Measurements from ENCODE around the gene MEF2B. TPM values are rescaled to one million over a fixed set of nuclear protein-coding genes. Genes with fewer than 3 reads are reported as not detected.

MEF2B gene
- total and polyA plus RNA-seq, 2 experiments from 2014 or later = 7.4 to 8.3 TPM

DNA sequence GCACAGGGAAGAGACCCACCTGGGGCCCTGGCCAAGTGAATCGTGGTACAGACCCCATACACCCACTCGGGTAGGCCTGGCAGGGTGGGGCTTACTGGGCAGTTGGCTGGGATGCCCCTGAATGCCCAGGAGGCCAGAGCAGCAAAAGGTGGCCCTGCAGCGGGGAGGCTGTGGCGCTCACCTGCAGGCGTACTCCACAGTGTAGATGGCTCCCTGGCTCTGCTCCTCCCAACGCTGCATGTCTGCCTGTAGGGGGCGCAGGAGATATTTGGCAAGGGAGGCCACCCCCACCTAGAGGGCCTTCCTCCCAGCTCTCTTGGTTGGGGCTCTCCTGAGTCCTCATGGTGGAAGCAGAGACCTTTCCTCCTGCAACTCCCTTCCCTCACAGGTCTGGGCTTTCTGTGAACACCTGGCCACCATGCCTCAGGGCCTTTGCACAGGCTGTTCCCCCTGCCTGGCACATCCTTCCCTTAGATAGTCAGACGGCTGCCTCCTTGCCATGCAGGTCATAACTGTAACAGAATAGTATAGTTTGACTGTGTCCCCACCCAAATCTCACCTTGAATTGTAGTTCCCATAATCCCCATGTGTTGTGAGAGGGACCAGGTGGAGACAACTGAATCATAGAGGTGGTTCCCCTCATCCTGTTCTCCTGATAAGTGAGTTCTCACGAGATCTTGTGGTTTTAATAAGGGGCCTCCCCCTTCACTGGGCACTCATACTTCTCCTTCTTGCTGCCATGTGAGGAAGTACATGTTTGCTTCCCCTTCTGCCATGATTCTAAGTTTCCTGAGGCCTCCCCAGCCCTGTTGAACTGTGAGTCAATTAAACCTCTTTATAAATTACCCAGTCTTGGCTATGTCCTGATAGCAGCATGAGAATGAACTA, 16.0 kb upstream of the MEF2B start:
- no peak overlapping the region for H3K4me3 Mint-ChIP-seq
- Histone ChIP-seq H3K27ac (ENCODE audit: low read depth) (peak overlapping the region; percentile 78; the same call in 1 of the 2 replicates), H3F3A (replicated peaks; ENCODE audit: low read depth) (0 out of 2 replicates have a peak, but pooled peaks cover 8% of the 10 kb centered on the region), H4K20me1 (replicated peaks; ENCODE audit: insufficient read depth) (peaks cover 15% of the 10 kb centered on the region), H3K4me3 (no peak overlapping the region), H2AFZ (no peak overlapping the region), H3K36me3 (ENCODE audit: insufficient read depth) (no peaks in the 10 kb centered on the region), H3K4me2 (no peak overlapping the region), H3K79me2 (replicated peaks; ENCODE audit: insufficient read depth) (peaks cover 15% of the 10 kb centered on the region), H3K9me2 (ENCODE audit: insufficient read depth) (no peaks in the 10 kb centered on the region), H3K4me1 (ENCODE audit: insufficient read depth) (peaks cover 4% of the 10 kb centered on the region; the same call in 1 of the 2 replicates), H3K27me3 (ENCODE audit: insufficient read depth) (no peaks in the 10 kb centered on the region)
- ATAC-seq = peak; percentile 100
- H3K36me3 Mint-ChIP-seq (ENCODE audit: low read depth) = peaks cover 23% of the 10 kb centered on the region
- TF ChIP-seq, protein P1, sequence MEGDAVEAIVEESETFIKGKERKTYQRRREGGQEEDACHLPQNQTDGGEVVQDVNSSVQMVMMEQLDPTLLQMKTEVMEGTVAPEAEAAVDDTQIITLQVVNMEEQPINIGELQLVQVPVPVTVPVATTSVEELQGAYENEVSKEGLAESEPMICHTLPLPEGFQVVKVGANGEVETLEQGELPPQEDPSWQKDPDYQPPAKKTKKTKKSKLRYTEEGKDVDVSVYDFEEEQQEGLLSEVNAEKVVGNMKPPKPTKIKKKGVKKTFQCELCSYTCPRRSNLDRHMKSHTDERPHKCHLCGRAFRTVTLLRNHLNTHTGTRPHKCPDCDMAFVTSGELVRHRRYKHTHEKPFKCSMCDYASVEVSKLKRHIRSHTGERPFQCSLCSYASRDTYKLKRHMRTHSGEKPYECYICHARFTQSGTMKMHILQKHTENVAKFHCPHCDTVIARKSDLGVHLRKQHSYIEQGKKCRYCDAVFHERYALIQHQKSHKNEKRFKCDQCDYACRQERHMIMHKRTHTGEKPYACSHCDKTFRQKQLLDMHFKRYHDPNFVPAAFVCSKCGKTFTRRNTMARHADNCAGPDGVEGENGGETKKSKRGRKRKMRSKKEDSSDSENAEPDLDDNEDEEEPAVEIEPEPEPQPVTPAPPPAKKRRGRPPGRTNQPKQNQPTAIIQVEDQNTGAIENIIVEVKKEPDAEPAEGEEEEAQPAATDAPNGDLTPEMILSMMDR (conservative IDR thresholded peaks at IDR 0.05; ENCODE audit: low read depth in 2 of 2) = peak; percentile 93 to 97
- TF ChIP-seq STAT1 (IDR thresholded peaks at IDR 0.05; ENCODE audit: unreplicated experiment) (no peak), CREB1 (CRISPR knock-in tag; IDR thresholded peaks at IDR 0.05; ENCODE audit: low read depth) (0 out of 2 replicates have a peak, but pooled peaks have one; percentile 8)
- H3K27ac Mint-ChIP-seq = peak overlapping the region; percentile 75; the same call in 1 of the 2 replicates
- peaks cover 5% of the 10 kb centered on the region; the same call in 2 of the 3 replicates for H3K4me1 Mint-ChIP-seq
- no peaks in the 10 kb centered on the region for H3K9me3 Mint-ChIP-seq
- peaks cover 14% of the 10 kb centered on the region for H3K27me3 Mint-ChIP-seq (ENCODE audit: insufficient read depth, low read depth, poor library complexity)
- DNase-seq (ENCODE audit: low spot score) = peak; percentile 97

DNA sequence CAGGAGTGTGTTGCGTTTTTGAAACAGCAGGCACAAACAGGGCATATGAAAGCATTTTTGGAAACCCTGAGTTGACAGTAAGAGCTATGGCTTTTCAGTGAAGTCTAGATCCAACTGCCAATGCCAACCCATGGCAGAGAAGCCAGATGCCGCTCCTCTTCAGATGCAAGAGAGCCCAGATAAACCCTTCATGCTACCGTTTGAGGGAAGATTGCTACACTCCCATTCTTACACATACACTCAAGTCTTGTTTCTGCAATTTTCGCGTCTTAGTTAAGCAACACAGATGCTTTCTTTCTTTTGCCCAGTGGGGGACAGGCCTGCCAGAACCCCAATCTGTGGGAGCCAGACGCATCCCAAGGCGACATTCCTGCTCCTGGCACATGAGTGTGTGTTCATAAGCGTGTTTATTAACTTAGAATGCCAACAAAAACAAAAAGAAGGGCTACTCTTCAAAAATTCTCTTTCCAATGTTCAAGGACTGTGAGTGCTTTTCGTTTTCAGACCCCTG, 11.5 kb upstream of the MEF2B start:
- no peak for DNase-seq (ENCODE audit: low spot score)
- Mint-ChIP-seq H3K36me3 (ENCODE audit: low read depth) (peaks cover 25% of the 10 kb centered on the region), H3K4me1 (peaks cover 3% of the 10 kb centered on the region; the same call in 2 of the 3 replicates), H3K9me3 (no peaks in the 10 kb centered on the region), H3K27me3 (ENCODE audit: insufficient read depth, low read depth, poor library complexity) (peaks cover 3% of the 10 kb centered on the region), H3K27ac (no peak overlapping the region), H3K4me3 (no peak overlapping the region)
- Histone ChIP-seq H4K20me1 (replicated peaks; ENCODE audit: insufficient read depth) (peaks cover 4% of the 10 kb centered on the region; the same call in 1 of the 2 replicates), H3F3A (replicated peaks; ENCODE audit: low read depth) (0 out of 2 replicates have a peak, but pooled peaks cover 7% of the 10 kb centered on the region), H3K27me3 (ENCODE audit: insufficient read depth) (no peaks in the 10 kb centered on the region), H2AFZ (no peak overlapping the region), H3K9me2 (ENCODE audit: insufficient read depth) (no peaks in the 10 kb centered on the region), H3K36me3 (ENCODE audit: insufficient read depth) (no peaks in the 10 kb centered on the region), H3K79me2 (replicated peaks; ENCODE audit: insufficient read depth) (no peaks in the 10 kb centered on the region), H3K4me2 (no peak overlapping the region), H3K4me1 (ENCODE audit: insufficient read depth) (no peaks in the 10 kb centered on the region; the same call in 1 of the 2 replicates), H3K4me3 (no peak overlapping the region), H3K27ac (ENCODE audit: low read depth) (no peak overlapping the region)
- ATAC-seq = no peak
- TF ChIP-seq, protein P2, sequence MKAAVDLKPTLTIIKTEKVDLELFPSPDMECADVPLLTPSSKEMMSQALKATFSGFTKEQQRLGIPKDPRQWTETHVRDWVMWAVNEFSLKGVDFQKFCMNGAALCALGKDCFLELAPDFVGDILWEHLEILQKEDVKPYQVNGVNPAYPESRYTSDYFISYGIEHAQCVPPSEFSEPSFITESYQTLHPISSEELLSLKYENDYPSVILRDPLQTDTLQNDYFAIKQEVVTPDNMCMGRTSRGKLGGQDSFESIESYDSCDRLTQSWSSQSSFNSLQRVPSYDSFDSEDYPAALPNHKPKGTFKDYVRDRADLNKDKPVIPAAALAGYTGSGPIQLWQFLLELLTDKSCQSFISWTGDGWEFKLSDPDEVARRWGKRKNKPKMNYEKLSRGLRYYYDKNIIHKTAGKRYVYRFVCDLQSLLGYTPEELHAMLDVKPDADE (IDR thresholded peaks at IDR 0.05) = no peak
- no peak for TF ChIP-seq ZNF331 (CRISPR knock-in tag; IDR thresholded peaks at IDR 0.05; ENCODE audit: low read depth)
- TF ChIP-seq NANOG (IDR thresholded peaks at IDR 0.05; ENCODE audit: borderline replicate concordance) = no peak
- TF ChIP-seq CREB1 (CRISPR knock-in tag; IDR thresholded peaks at IDR 0.05; ENCODE audit: low read depth) = no peak
- TF ChIP-seq, protein P1 (conservative IDR thresholded peaks at IDR 0.05; ENCODE audit: low read depth in 2 of 2) = no peak
- TF ChIP-seq, protein P3, sequence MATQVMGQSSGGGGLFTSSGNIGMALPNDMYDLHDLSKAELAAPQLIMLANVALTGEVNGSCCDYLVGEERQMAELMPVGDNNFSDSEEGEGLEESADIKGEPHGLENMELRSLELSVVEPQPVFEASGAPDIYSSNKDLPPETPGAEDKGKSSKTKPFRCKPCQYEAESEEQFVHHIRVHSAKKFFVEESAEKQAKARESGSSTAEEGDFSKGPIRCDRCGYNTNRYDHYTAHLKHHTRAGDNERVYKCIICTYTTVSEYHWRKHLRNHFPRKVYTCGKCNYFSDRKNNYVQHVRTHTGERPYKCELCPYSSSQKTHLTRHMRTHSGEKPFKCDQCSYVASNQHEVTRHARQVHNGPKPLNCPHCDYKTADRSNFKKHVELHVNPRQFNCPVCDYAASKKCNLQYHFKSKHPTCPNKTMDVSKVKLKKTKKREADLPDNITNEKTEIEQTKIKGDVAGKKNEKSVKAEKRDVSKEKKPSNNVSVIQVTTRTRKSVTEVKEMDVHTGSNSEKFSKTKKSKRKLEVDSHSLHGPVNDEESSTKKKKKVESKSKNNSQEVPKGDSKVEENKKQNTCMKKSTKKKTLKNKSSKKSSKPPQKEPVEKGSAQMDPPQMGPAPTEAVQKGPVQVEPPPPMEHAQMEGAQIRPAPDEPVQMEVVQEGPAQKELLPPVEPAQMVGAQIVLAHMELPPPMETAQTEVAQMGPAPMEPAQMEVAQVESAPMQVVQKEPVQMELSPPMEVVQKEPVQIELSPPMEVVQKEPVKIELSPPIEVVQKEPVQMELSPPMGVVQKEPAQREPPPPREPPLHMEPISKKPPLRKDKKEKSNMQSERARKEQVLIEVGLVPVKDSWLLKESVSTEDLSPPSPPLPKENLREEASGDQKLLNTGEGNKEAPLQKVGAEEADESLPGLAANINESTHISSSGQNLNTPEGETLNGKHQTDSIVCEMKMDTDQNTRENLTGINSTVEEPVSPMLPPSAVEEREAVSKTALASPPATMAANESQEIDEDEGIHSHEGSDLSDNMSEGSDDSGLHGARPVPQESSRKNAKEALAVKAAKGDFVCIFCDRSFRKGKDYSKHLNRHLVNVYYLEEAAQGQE (IDR thresholded peaks at IDR 0.05; ENCODE audit: unreplicated experiment) = no peak
- TF ChIP-seq EZH2 (IDR thresholded peaks at IDR 0.05; ENCODE audit: low read depth, unreplicated experiment) = no peak
